ENCODE data around the gene NREP.

NREP gene

DNA sequence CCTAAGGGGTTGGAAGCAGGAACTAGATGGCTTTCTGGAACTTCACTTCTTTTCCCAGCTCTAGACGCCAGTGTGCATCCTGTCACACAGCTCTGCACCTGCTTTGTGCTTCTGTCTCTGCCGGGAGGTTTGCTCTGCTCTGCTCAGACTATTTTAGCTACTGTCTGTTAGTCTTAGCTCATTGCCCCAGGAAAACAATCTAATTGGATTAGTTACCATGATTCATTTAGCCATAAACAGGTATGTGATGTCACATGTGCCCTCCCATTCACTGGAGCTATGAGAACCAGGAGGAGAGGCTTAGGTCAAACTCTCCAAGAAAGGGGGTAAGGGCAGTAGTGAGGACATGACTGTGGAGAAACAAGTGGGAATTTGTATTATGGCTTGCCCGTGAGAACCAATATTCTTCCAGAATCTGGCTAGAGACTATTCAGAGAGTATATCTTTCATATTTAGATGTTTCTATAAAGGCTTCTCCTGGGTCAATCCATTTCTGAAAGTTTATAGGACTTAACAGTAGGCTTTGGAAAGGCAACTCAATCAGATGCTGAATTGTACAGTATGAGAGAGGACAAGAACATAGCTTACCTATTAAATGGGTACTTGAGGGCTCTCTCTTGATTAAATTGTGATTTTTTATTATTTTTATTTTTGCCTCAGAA is 22.4 kb upstream of the NREP start:
- H3K27me3 ChIP-seq (ENCODE audit: insufficient read depth, poor library complexity, severe bottlenecking): no peaks in the 10 kb centered on the region
- no peak overlapping the region for H3K4me3 ChIP-seq (replicated peaks; ENCODE audit: insufficient read depth, low read length)
- H3K27ac ChIP-seq (replicated peaks): no peak overlapping the region
- TF ChIP-seq GABPA (IDR thresholded peaks at IDR 0.05; ENCODE audit: low read depth): no peak
- TF ChIP-seq, protein P1, sequence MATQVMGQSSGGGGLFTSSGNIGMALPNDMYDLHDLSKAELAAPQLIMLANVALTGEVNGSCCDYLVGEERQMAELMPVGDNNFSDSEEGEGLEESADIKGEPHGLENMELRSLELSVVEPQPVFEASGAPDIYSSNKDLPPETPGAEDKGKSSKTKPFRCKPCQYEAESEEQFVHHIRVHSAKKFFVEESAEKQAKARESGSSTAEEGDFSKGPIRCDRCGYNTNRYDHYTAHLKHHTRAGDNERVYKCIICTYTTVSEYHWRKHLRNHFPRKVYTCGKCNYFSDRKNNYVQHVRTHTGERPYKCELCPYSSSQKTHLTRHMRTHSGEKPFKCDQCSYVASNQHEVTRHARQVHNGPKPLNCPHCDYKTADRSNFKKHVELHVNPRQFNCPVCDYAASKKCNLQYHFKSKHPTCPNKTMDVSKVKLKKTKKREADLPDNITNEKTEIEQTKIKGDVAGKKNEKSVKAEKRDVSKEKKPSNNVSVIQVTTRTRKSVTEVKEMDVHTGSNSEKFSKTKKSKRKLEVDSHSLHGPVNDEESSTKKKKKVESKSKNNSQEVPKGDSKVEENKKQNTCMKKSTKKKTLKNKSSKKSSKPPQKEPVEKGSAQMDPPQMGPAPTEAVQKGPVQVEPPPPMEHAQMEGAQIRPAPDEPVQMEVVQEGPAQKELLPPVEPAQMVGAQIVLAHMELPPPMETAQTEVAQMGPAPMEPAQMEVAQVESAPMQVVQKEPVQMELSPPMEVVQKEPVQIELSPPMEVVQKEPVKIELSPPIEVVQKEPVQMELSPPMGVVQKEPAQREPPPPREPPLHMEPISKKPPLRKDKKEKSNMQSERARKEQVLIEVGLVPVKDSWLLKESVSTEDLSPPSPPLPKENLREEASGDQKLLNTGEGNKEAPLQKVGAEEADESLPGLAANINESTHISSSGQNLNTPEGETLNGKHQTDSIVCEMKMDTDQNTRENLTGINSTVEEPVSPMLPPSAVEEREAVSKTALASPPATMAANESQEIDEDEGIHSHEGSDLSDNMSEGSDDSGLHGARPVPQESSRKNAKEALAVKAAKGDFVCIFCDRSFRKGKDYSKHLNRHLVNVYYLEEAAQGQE (IDR thresholded peaks at IDR 0.05; ENCODE audit: insufficient replicate concordance, low read depth): no peak
- TF ChIP-seq POLR2AphosphoS5 (IDR thresholded peaks at IDR 0.05; ENCODE audit: low read depth): no peak
- TF ChIP-seq, protein P2, sequence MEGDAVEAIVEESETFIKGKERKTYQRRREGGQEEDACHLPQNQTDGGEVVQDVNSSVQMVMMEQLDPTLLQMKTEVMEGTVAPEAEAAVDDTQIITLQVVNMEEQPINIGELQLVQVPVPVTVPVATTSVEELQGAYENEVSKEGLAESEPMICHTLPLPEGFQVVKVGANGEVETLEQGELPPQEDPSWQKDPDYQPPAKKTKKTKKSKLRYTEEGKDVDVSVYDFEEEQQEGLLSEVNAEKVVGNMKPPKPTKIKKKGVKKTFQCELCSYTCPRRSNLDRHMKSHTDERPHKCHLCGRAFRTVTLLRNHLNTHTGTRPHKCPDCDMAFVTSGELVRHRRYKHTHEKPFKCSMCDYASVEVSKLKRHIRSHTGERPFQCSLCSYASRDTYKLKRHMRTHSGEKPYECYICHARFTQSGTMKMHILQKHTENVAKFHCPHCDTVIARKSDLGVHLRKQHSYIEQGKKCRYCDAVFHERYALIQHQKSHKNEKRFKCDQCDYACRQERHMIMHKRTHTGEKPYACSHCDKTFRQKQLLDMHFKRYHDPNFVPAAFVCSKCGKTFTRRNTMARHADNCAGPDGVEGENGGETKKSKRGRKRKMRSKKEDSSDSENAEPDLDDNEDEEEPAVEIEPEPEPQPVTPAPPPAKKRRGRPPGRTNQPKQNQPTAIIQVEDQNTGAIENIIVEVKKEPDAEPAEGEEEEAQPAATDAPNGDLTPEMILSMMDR (IDR thresholded peaks at IDR 0.05; ENCODE audit: insufficient read depth, low read length): no peak
- TF ChIP-seq SPI1 (IDR thresholded peaks at IDR 0.05; ENCODE audit: borderline replicate concordance, low read depth): no peak
- DNase-seq (ENCODE audit: low read depth in 1 of 2, low spot score in 1 of 2): no peak

DNA sequence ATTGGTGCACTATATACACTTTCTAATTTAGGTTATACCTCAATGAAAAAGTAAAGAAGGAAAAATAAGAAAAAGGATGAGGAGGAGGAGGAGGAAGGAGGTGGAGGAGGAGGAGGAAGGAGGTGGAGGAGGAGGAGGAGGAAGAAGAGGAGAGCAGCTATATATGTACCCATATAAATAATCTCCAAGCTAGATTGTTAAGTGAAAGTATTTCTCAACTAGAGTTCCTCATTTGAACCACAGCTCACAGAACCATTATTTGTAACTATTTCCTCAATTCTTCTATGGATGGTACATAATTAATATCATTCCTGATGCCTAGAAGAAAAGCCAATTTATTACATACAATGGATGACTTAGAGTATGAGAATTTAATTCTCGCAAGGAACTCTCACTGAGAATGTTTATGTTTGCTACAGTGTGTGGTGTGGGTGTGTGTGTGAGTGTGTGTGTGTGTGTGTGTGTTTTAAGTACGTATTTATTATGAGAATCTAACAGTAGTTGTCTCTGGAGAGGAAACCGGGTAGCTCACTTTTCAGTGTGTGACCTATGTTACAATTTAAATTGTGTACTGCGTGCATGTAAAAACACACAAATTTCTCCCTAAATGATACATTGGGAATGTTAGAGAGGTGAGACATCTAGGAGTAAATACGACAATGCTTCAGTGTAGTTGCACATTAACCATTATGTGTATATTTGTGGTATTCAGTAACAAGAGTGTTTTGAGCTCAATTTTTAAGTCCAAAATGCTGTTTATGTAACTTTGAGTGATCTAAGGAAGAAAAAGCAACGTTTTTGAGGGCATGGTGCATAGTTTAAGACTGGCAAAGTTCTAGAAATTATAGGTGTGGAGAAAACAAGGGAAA is 20.2 kb upstream of the NREP start:
- no peak for DNase-seq (ENCODE audit: low read depth in 1 of 2, low spot score in 1 of 2)

DNA sequence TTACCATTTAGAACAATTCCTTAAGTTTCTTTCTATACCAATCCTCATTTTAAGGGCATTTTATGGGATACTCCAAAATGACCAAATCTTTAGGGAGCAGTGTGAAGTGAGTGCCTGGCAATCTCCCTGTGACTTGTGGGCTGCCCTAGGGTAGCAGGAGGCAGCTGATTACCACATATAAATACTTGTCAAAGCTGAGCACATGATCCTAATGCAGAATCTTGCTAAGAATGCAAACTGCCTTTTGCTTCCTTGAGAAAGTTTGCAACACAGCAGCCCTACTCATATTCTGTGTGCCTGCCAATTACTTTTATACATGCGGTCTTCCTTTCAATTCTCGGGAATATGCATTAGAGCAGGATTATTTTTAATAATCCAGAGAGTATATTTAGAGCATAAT is 18.2 kb upstream of the NREP start:
- peak in 1 of 2 experiments; percentile 59 for DNase-seq (ENCODE audit: low read depth in 1 of 2, low spot score in 1 of 2)
- peak overlapping the region; percentile 95 for H3K27ac ChIP-seq (replicated peaks)
- TF ChIP-seq GABPA (IDR thresholded peaks at IDR 0.05; ENCODE audit: low read depth) (no peak), POLR2AphosphoS5 (IDR thresholded peaks at IDR 0.05; ENCODE audit: low read depth) (0 out of 2 replicates have a peak, but pooled peaks have one; percentile 35)
- no peak overlapping the region for H3K4me3 ChIP-seq (replicated peaks; ENCODE audit: insufficient read depth, low read length)
- H3K27me3 ChIP-seq (ENCODE audit: insufficient read depth, poor library complexity, severe bottlenecking): no peaks in the 10 kb centered on the region

More for the DNA sequence above, 20.2 kb upstream of the NREP start:
- TF ChIP-seq, protein P2 (IDR thresholded peaks at IDR 0.05; ENCODE audit: insufficient read depth, low read length): no peak
- TF ChIP-seq POLR2AphosphoS5 (IDR thresholded peaks at IDR 0.05; ENCODE audit: low read depth): no peak
- TF ChIP-seq GABPA (IDR thresholded peaks at IDR 0.05; ENCODE audit: low read depth): no peak
- TF ChIP-seq SPI1 (IDR thresholded peaks at IDR 0.05; ENCODE audit: borderline replicate concordance, low read depth): peak; percentile 78
- Histone ChIP-seq H3K4me3 (replicated peaks; ENCODE audit: insufficient read depth, low read length) (no peak overlapping the region), H3K27ac (replicated peaks) (peak overlapping the region; percentile 95), H3K27me3 (ENCODE audit: insufficient read depth, poor library complexity, severe bottlenecking) (no peaks in the 10 kb centered on the region)

DNA sequence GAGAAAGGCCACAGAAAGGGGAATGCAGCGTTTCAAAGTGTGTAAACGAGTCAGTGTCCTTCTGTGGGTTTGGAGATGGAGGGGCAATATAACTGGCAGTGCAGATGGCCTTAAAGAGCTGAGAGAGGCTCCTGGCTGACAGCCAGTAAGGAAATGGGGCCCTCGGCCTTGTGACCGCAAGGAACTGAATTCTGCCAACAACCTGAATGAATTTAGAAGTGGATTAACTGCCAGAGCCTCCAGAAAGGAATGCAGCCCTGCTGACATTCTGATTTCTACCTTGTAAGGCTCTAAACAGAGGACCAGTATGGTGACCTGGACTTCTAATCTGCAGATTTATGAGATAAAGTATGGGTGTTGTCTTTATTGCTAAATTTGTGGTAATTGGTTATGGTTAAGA is 17.5 kb upstream of the NREP start:
- TF ChIP-seq POLR2AphosphoS5 (IDR thresholded peaks at IDR 0.05; ENCODE audit: low read depth): peak; percentile 67
- TF ChIP-seq, protein P2 (IDR thresholded peaks at IDR 0.05; ENCODE audit: insufficient read depth, low read length): no peak
- Histone ChIP-seq H3K4me3 (replicated peaks; ENCODE audit: insufficient read depth, low read length) (no peak overlapping the region), H3K27me3 (ENCODE audit: insufficient read depth, poor library complexity, severe bottlenecking) (no peaks in the 10 kb centered on the region), H3K27ac (replicated peaks) (peak overlapping the region; percentile 95)
- DNase-seq (ENCODE audit: low read depth in 1 of 2, low spot score in 1 of 2): peak in 1 of 2 experiments; percentile 82

Measured in HL-60 (cell line).